ENCODE data around the gene VAMP1. TPM values are rescaled to one million over a fixed set of nuclear protein-coding genes. Genes with fewer than 3 reads are reported as not detected.

The VAMP1 gene, protein sequence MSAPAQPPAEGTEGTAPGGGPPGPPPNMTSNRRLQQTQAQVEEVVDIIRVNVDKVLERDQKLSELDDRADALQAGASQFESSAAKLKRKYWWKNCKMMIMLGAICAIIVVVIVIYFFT
- 14.0 TPM for total RNA-seq (ENCODE audit: unreplicated experiment)
- long read RNA-seq, partial matches to known transcripts = 0 of 2 reads
- long read RNA-seq, other reads (novel, unspliced or antisense) = 0 of 2 reads

DNA sequence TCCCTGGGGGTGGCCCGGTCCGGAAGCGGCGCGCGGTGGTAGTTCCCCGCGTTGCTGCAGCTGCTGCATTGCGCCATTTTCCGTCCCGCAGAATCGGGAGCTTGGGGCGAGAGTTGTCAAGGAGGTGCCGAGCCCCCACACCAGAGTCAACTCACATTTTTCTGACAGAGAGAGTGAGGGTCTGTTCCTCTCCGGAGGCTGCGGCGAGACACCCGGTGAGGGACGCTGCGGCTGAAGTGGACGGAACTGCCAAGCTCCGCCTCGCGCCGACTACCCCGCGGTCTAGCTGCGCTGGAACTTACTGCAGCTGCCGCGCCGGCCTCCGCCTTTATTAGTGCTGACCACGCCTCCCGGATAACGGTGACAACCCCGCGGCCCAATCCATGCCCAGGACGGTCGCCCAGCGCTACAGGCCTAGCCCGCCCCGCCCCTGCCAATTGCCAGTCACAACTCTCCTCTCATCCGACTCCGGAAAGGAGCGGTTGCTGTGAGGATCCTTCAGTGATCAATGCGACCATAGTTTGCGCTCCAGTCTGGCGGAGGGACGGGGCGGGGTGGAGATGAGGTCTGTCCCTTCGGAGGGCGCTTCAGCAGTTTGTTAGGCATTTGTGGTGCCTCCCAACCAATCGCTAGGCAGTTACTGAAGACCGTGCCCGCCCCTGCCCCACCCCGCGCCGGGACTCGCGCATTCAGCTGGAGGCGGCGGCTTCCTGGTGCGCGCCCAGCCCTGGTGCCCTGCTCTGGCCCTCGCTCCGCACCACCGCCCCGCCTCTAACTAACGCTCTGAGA is at the start of gene VAMP1:
Gene VAMP1 (minus strand): TSS at position 303 of the 789 bp plus-strand sequence. CDS start 146 bp downstream, at position 157.
- Mint-ChIP-seq H3K36me3 (ENCODE audit: unreplicated experiment) (no peaks in the 10 kb centered on the region), H3K4me1 (ENCODE audit: low read depth, unreplicated experiment) (peaks cover 1% of the 10 kb centered on the region), H3K27ac (ENCODE audit: unreplicated experiment) (peak within 1 kb of the TSS; percentile 89), H3K9me3 (ENCODE audit: unreplicated experiment) (peaks cover 14% of the 10 kb centered on the region), H3K4me3 (ENCODE audit: unreplicated experiment) (peak within 1 kb of the TSS; percentile 90), H3K27me3 (ENCODE audit: unreplicated experiment) (peaks cover 4% of the 10 kb centered on the region)
- TF ChIP-seq, protein P1, sequence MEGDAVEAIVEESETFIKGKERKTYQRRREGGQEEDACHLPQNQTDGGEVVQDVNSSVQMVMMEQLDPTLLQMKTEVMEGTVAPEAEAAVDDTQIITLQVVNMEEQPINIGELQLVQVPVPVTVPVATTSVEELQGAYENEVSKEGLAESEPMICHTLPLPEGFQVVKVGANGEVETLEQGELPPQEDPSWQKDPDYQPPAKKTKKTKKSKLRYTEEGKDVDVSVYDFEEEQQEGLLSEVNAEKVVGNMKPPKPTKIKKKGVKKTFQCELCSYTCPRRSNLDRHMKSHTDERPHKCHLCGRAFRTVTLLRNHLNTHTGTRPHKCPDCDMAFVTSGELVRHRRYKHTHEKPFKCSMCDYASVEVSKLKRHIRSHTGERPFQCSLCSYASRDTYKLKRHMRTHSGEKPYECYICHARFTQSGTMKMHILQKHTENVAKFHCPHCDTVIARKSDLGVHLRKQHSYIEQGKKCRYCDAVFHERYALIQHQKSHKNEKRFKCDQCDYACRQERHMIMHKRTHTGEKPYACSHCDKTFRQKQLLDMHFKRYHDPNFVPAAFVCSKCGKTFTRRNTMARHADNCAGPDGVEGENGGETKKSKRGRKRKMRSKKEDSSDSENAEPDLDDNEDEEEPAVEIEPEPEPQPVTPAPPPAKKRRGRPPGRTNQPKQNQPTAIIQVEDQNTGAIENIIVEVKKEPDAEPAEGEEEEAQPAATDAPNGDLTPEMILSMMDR (IDR thresholded peaks at IDR 0.05; ENCODE audit: partially characterized antibody, unreplicated experiment) = no peak
- peak; percentile 99 for DNase-seq

DNA sequence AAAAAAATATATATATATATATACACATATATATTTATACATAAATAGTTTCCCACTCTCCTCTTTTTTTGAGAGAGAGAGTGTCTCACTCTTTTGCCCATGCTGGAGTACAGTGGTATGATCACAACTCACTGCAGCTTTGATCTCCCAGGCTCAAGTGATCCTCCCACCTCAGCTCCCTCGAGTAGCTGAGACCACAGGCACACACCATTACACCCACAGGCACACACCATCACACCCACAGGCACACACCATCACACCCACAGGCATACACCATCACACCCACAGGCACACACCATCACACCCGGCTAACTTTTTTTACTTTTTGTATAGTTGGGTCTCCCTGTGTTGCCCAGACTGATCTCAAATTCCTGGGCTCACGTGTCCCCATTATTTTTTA is 49.7 kb upstream of the VAMP1 start:
- H3K9me3 Mint-ChIP-seq (ENCODE audit: unreplicated experiment) = no peaks in the 10 kb centered on the region
- no peak overlapping the region for H3K27ac Mint-ChIP-seq (ENCODE audit: unreplicated experiment)
- no peak overlapping the region for H3K4me3 Mint-ChIP-seq (ENCODE audit: unreplicated experiment)
- no peaks in the 10 kb centered on the region for H3K4me1 Mint-ChIP-seq (ENCODE audit: low read depth, unreplicated experiment)
- H3K36me3 Mint-ChIP-seq (ENCODE audit: unreplicated experiment) = no peaks in the 10 kb centered on the region
- H3K27me3 Mint-ChIP-seq (ENCODE audit: unreplicated experiment) = no peaks in the 10 kb centered on the region
- DNase-seq = no peak
- TF ChIP-seq, protein P1 (IDR thresholded peaks at IDR 0.05; ENCODE audit: partially characterized antibody, unreplicated experiment) = no peak

GRCh38 chr12:6508087-6508486 is 37.6 kb upstream of the VAMP1 start:
- no peak overlapping the region for H3K27ac Mint-ChIP-seq (ENCODE audit: unreplicated experiment)
- DNase-seq = no peak
- H3K36me3 Mint-ChIP-seq (ENCODE audit: unreplicated experiment) = no peaks in the 10 kb centered on the region
- H3K4me3 Mint-ChIP-seq (ENCODE audit: unreplicated experiment) = no peak overlapping the region
- TF ChIP-seq, protein P1 (IDR thresholded peaks at IDR 0.05; ENCODE audit: partially characterized antibody, unreplicated experiment) = no peak
- H3K4me1 Mint-ChIP-seq (ENCODE audit: low read depth, unreplicated experiment) = no peaks in the 10 kb centered on the region
- no peaks in the 10 kb centered on the region for H3K9me3 Mint-ChIP-seq (ENCODE audit: unreplicated experiment)
- H3K27me3 Mint-ChIP-seq (ENCODE audit: unreplicated experiment) = no peaks in the 10 kb centered on the region

DNA sequence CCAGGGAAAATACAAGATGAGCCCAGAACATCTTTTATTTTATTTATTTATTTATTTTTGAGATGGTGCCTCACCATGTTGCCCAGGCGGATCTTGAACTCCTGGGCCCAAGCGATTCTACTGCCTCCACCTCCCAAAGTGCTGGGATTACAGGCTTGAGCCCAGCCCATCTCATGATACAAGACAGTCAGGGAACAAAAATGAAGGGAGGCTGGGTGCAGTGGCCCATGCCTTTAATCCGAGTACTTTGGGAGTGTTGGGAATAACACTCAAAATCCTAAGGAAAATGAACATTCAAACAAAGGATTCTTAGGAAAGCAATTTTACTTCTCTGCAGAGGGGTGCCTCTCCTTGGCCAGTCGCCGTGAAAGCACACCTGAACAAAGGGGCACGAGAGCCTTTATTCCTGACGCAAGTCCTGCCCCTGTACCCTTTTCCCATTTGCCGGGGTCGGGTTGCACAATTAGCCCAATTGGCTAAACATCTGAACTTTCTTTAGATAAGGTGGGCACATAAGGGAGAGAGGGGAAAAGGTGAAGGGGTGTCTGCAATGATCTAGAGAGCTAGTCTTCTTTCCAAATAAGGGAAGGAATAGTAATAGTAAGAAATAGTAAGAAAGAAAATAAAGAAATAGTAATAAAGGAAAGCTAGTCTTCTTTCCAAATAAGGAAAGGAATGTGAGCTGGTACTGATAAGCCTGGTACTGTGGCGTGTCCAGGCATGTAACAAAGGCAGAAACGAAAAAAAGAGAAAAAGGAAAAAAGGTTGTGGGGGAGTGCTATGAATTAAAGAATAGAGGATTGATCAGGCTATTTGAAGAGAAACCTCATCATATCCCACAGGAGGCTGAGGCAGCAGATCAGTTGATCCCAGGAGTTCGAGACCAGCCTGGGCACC is 36.9 kb upstream of the VAMP1 start:
- H3K27me3 Mint-ChIP-seq (ENCODE audit: unreplicated experiment) = no peaks in the 10 kb centered on the region
- H3K4me3 Mint-ChIP-seq (ENCODE audit: unreplicated experiment) = no peak overlapping the region
- H3K9me3 Mint-ChIP-seq (ENCODE audit: unreplicated experiment) = no peaks in the 10 kb centered on the region
- no peaks in the 10 kb centered on the region for H3K36me3 Mint-ChIP-seq (ENCODE audit: unreplicated experiment)
- no peak for DNase-seq
- TF ChIP-seq, protein P1 (IDR thresholded peaks at IDR 0.05; ENCODE audit: partially characterized antibody, unreplicated experiment) = no peak
- no peak overlapping the region for H3K27ac Mint-ChIP-seq (ENCODE audit: unreplicated experiment)
- H3K4me1 Mint-ChIP-seq (ENCODE audit: low read depth, unreplicated experiment) = no peaks in the 10 kb centered on the region

All from glutamatergic neuron (in vitro differentiated cells).